AG04449 (cell line): ENCODE measurements around the gene IGLON5.

Source experiments
- CTCF ChIA-PET: fragments of 350-600 bp; formaldehyde crosslinking; extraction: SDS; loops from one replicate; lab custom pipeline; 2021; ENCODE audit warnings: antibody characterized with exemption; lab: Yijun Ruan, JAX
- POLR2A ChIA-PET: fragments of 400-600, 350-600 bp; formaldehyde crosslinking; extraction: SDS; loops from one replicate; lab custom pipeline; 2020; ENCODE audit warnings: antibody characterized with exemption, inconsistent platforms; lab: Yijun Ruan, JAX
- DNase-seq: peaks from one replicate; pipeline ENCODE4 v3.0.0-alpha.2; 2010; ENCODE audit warnings: low read depth, low spot score
- H3K4me3 ChIP-seq: 2 replicates; pipeline ENCODE4 v1.5.1; 2011; ENCODE audit warnings: low read depth, mild to moderate bottlenecking, control low read depth, low read length
- TF ChIP-seq, protein P1 (sequence below): IDR thresholded peaks from one replicate; pipeline ENCODE4 v1.5.1; 2011; ENCODE audit warnings: mild to moderate bottlenecking, moderate library complexity, low read length, control low read depth, inconsistent platforms; ENCODE audit not compliant: insufficient read depth; ENCODE audit errors: missing control alignments

Gene IGLON5

DNA sequence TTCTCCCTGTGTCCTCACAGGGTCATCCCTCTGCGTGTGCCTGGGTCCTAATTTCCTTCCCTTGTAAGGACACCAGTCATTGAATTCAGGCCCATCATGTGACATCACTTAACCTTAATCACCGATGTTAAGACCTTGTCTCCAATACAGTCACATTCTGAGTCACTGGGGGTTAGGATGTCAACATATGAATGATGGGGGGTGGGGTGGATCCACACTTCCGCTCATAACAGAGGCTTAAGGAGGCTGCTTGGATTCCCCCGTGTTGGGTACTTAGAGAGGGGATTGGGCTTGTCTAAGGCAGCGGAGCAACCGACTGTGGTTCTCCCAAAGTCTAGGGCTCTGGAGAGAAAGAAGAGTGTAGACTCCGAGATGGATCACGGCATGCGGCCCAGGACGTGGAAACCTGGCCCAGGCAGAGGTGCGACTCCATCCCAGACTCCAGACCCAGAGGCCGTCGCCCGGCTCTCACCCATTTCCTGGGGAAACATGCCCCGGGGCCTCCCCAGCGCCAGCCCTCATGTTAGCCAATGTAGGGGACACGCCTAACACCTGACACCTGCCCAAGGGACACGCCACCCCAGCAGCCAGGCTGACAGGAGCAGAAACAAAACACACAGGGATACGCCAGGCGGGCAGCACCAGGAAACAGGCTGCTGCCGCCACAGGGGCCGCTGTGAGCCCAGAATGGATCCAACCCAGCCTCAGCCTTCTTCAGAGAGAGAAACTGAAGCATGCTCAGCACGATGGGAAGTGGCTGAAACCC is 17.1 kb upstream of the IGLON5 start:
- no peak overlapping the region for H3K4me3 ChIP-seq
- TF ChIP-seq, protein P1, sequence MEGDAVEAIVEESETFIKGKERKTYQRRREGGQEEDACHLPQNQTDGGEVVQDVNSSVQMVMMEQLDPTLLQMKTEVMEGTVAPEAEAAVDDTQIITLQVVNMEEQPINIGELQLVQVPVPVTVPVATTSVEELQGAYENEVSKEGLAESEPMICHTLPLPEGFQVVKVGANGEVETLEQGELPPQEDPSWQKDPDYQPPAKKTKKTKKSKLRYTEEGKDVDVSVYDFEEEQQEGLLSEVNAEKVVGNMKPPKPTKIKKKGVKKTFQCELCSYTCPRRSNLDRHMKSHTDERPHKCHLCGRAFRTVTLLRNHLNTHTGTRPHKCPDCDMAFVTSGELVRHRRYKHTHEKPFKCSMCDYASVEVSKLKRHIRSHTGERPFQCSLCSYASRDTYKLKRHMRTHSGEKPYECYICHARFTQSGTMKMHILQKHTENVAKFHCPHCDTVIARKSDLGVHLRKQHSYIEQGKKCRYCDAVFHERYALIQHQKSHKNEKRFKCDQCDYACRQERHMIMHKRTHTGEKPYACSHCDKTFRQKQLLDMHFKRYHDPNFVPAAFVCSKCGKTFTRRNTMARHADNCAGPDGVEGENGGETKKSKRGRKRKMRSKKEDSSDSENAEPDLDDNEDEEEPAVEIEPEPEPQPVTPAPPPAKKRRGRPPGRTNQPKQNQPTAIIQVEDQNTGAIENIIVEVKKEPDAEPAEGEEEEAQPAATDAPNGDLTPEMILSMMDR = no peak
- ChIA-PET CTCF (no interaction called here), POLR2A (no interaction called here)
- no peak for DNase-seq

GRCh38 chr19:51294977-51295375 is 16.5 kb upstream of the IGLON5 start:
- H3K4me3 ChIP-seq = no peak overlapping the region
- TF ChIP-seq, protein P1 = no peak
- POLR2A ChIA-PET = no interaction called here
- DNase-seq = no peak
- CTCF ChIA-PET = no interaction called here

DNA sequence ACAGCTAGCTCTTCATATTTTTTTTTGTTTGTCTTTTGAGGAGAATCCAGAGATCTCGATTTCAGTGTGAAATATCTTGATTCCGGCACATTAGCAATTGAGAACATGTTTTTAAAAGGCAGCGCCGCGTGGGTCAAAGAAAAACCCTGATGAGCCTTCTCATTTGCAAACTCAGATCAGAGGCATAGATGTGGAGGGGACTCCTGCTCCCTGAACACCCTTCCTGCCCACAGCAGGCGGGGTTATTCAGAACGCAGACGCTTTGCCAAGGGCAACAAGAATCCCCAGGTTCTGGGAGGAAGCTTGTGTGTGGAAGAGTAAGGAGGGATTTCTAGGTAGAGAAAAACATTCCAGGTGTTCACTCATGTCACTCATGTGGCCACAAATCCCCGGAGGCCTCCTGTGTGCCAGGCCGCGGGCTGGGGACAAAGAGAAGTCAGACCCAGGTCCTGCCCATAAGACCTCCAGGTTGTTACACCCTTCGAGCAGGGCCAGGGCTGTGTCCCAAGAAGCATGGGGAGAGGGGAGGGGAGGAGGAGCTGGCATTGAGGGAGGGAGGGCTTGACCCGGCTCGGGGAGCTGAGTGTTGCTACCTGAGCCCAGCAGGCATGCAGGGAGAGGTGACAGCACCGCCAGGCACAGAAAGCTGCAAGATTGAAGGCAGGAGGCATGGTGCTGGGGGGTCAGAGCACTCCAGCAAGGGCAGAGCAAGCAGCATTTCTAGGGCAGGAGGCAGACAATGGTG is 15.9 kb upstream of the IGLON5 start:
- POLR2A ChIA-PET = no interaction called here
- CTCF ChIA-PET = no interaction called here
- H3K4me3 ChIP-seq = no peak overlapping the region
- TF ChIP-seq, protein P1 = no peak
- no peak for DNase-seq

DNA sequence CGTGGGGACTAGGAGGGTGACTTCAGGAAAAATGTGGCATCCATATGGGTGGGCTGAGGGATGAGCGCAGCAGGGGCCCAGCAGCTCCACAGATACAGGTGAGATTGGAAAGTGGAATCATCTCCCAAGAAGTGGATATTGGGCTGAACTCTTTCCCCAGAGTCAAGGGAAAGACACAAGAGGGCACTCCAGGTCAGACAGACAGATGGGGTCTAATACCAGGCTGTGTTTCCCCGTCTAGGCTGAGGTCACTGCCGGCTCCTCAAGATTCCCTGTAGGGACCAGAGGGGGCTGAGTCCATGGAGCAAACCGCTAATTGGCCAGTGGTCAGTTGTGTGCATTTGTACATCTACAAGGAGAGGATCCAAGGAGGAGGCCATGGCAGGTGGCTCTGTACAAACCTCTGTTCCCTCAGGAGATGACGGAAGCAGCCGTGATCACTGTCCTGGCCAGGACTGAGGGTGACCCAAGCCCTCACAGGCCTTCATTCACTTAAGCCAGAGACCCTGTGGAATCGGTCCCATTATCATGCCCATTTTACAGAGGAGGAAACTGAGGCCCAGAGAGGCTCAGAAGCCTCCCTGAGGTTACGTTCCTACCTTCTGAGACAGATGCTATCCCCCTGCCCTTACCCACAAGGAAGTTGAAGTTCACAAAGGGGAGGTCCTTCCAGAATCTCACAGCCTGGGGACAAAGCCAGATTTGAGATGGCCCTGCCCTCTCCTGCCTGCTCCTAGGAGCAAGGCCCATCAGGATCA is 14.9 kb upstream of the IGLON5 start:
- TF ChIP-seq, protein P1 = no peak
- CTCF ChIA-PET = no interaction called here
- DNase-seq = no peak
- POLR2A ChIA-PET = no interaction called here
- H3K4me3 ChIP-seq = no peak overlapping the region

- ChIA-PET CTCF (no interaction called here), POLR2A (no interaction called here)
- no peak overlapping the region for H3K4me3 ChIP-seq
- DNase-seq = no peak
- TF ChIP-seq, protein P1 = no peak
These were observed 14.0 kb upstream of the IGLON5 start for GRCh38 chr19:51297406-51297805.

GRCh38 chr19:51301266-51301665 is 10.2 kb upstream of the IGLON5 start:
- POLR2A ChIA-PET = no interaction called here
- no peak overlapping the region for H3K4me3 ChIP-seq
- TF ChIP-seq, protein P1 = no peak
- CTCF ChIA-PET = no interaction called here
- no peak for DNase-seq
